Measurements from ENCODE around the gene SCD.
"Not testable (repeated sequence)": the region's sequence is repeated elsewhere in the genome, so short reads cannot be mapped to it uniquely, and the experiment has no call there.

The SCD gene

GRCh38 chr10:100372415-100373297 lies 25.6 kb downstream of the SCD start:
- TF ChIP-seq, protein P1, sequence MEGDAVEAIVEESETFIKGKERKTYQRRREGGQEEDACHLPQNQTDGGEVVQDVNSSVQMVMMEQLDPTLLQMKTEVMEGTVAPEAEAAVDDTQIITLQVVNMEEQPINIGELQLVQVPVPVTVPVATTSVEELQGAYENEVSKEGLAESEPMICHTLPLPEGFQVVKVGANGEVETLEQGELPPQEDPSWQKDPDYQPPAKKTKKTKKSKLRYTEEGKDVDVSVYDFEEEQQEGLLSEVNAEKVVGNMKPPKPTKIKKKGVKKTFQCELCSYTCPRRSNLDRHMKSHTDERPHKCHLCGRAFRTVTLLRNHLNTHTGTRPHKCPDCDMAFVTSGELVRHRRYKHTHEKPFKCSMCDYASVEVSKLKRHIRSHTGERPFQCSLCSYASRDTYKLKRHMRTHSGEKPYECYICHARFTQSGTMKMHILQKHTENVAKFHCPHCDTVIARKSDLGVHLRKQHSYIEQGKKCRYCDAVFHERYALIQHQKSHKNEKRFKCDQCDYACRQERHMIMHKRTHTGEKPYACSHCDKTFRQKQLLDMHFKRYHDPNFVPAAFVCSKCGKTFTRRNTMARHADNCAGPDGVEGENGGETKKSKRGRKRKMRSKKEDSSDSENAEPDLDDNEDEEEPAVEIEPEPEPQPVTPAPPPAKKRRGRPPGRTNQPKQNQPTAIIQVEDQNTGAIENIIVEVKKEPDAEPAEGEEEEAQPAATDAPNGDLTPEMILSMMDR (conservative IDR thresholded peaks at IDR 0.05; ENCODE audit: low read depth, low read length), result no peak
- no peak for DNase-seq (ENCODE audit: low read depth)
- peak overlapping the region; percentile 39 for H3K4me3 ChIP-seq (ENCODE audit: low read length)

- TF ChIP-seq, protein P1 (conservative IDR thresholded peaks at IDR 0.05; ENCODE audit: low read depth, low read length), result no peak
- peak; percentile 100 for DNase-seq (ENCODE audit: low read depth)
- H3K4me3 ChIP-seq (ENCODE audit: low read length), result peak overlapping the region; percentile 76
These were observed 26.5 kb downstream of the SCD start for GRCh38 chr10:100373298-100374199.

- TF ChIP-seq, protein P1 (conservative IDR thresholded peaks at IDR 0.05; ENCODE audit: low read depth, low read length), result no peak
- H3K4me3 ChIP-seq (ENCODE audit: low read length), result peak overlapping the region; percentile 76
- DNase-seq (ENCODE audit: low read depth), result no peak
These were observed 27.2 kb downstream of the SCD start for GRCh38 chr10:100374200-100374655.

GRCh38 chr10:100374677-100375353 lies 27.8 kb downstream of the SCD start:
- not testable (repeated sequence) for DNase-seq (ENCODE audit: low read depth)
- peak overlapping the region; percentile 76 for H3K4me3 ChIP-seq (ENCODE audit: low read length)

- H3K4me3 ChIP-seq (ENCODE audit: low read length); DNase-seq (ENCODE audit: low read depth): not testable (repeated sequence)
These were observed 29.6 kb downstream of the SCD start for GRCh38 chr10:100376656-100377055.

- TF ChIP-seq, protein P1 (conservative IDR thresholded peaks at IDR 0.05; ENCODE audit: low read depth, low read length), result no peak
- H3K4me3 ChIP-seq (ENCODE audit: low read length), result no peak overlapping the region
- DNase-seq (ENCODE audit: low read depth), result no peak
These were observed 30.8 kb downstream of the SCD start for GRCh38 chr10:100377830-100378229.

DNA sequence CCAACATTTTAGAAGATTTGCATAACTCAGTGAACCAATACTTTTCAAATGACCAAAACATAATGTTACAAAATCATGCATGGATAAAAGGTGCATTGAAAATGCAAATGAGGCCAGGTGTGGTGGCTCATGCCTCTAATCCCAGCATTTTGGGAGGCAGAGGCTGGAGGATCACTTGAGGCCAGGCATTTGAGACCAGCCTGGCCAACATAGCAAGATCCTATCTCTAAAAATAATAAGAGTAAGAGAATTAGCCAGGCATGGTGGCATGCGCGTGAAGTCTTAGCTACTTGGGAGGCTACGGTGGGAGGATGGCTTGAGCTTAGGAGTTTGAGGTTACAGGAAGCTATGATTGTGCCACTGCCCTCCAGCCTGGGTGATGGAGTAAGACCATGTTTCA lies 33.4 kb downstream of the SCD start:
- TF ChIP-seq, protein P1 (conservative IDR thresholded peaks at IDR 0.05; ENCODE audit: low read depth, low read length), result no peak
- no peak overlapping the region for H3K4me3 ChIP-seq (ENCODE audit: low read length)
- DNase-seq (ENCODE audit: low read depth), result no peak
